ENCODE data around the gene GALNT18. TPM values are rescaled to one million over a fixed set of nuclear protein-coding genes. Genes with fewer than 3 reads are reported as not detected.

GALNT18 gene
- polyA plus RNA-seq, 1 donor (not counting 4 experiments of a cell fraction or from before 2014, with no cell fraction given), result 27.2 TPM

GRCh38 chr11:11253497-11253896 is 368.3 kb downstream of the GALNT18 start:
- FAIRE-seq (no peak), DNase-seq (ENCODE audit: low read depth, low spot score) (no peak)
- Histone ChIP-seq H3K79me2 (ENCODE audit: control insufficient read depth, insufficient read depth, low read length) (no peaks in the 10 kb centered on the region), H3K9ac (ENCODE audit: control insufficient read depth, extremely low read depth, insufficient read depth, low read length) (no peak overlapping the region), H3K4me3 (ENCODE audit: control insufficient read depth in 2 of 3, extremely low read depth in 1 of 3, insufficient read depth in 2 of 3, low read depth in 1 of 3, low read length in 3 of 3) (no peak overlapping the region), H3K9me3 (ENCODE audit: control insufficient read depth, low read depth, low read length) (no peaks in the 10 kb centered on the region), H3K4me2 (ENCODE audit: control insufficient read depth, extremely low read depth, insufficient read depth, low read depth, low read length) (no peak overlapping the region), H3K27me3 (ENCODE audit: control insufficient read depth, extremely low read depth, insufficient read depth, low read length) (peaks cover 14% of the 10 kb centered on the region), H3K36me3 (ENCODE audit: control insufficient read depth in 2 of 2, extremely low read depth in 1 of 2, insufficient read depth in 2 of 2, low read length in 2 of 2) (no peaks in the 10 kb centered on the region), H3K4me1 (ENCODE audit: control insufficient read depth, extremely low read depth, insufficient read depth, low read length) (no peaks in the 10 kb centered on the region), H2AFZ (ENCODE audit: control insufficient read depth, low read length) (no peak overlapping the region), H3K9me1 (ENCODE audit: control insufficient read depth, extremely low read depth, insufficient read depth, low read length) (no peaks in the 10 kb centered on the region), H3K27ac (ENCODE audit: control insufficient read depth, insufficient read depth, low read length) (no peak overlapping the region), H4K20me1 (ENCODE audit: control insufficient read depth, extremely low read depth, insufficient read depth, low read length) (no peaks in the 10 kb centered on the region)
- dilution Hi-C loops (cut with MboI; ENCODE audit: extremely low pct_ligation_motif_present, low sequenced_read_pairs), result no loop called here
- TF ChIP-seq EZH2 (IDR thresholded peaks at IDR 0.05; ENCODE audit: low read length) (no peak), CTCF (optimal IDR thresholded peaks at IDR 0.05 in 1 of 3, IDR thresholded peaks at IDR 0.05 in 1 of 3, conservative IDR thresholded peaks at IDR 0.05 in 1 of 3; ENCODE audit: extremely low read depth in 1 of 3, insufficient read depth in 2 of 3, low read length in 3 of 3) (no peak)

GRCh38 chr11:11252403-11252802 is 369.4 kb downstream of the GALNT18 start:
- dilution Hi-C loops (cut with MboI; ENCODE audit: extremely low pct_ligation_motif_present, low sequenced_read_pairs), result no loop called here

More at GRCh38 chr11:11252403-11252802, 369.4 kb downstream of the GALNT18 start:
- Histone ChIP-seq H3K79me2 (ENCODE audit: control insufficient read depth, insufficient read depth, low read length) (no peaks in the 10 kb centered on the region), H2AFZ (ENCODE audit: control insufficient read depth, low read length) (no peak overlapping the region), H3K9me3 (ENCODE audit: control insufficient read depth, low read depth, low read length) (no peaks in the 10 kb centered on the region), H3K36me3 (ENCODE audit: control insufficient read depth in 2 of 2, extremely low read depth in 1 of 2, insufficient read depth in 2 of 2, low read length in 2 of 2) (no peaks in the 10 kb centered on the region), H3K4me2 (ENCODE audit: control insufficient read depth, extremely low read depth, insufficient read depth, low read depth, low read length) (no peak overlapping the region), H3K9ac (ENCODE audit: control insufficient read depth, extremely low read depth, insufficient read depth, low read length) (no peak overlapping the region), H4K20me1 (ENCODE audit: control insufficient read depth, extremely low read depth, insufficient read depth, low read length) (no peaks in the 10 kb centered on the region), H3K27me3 (ENCODE audit: control insufficient read depth, extremely low read depth, insufficient read depth, low read length) (peaks cover 14% of the 10 kb centered on the region), H3K4me3 (ENCODE audit: control insufficient read depth in 2 of 3, extremely low read depth in 1 of 3, insufficient read depth in 2 of 3, low read depth in 1 of 3, low read length in 3 of 3) (no peak overlapping the region), H3K9me1 (ENCODE audit: control insufficient read depth, extremely low read depth, insufficient read depth, low read length) (no peaks in the 10 kb centered on the region), H3K27ac (ENCODE audit: control insufficient read depth, insufficient read depth, low read length) (no peak overlapping the region), H3K4me1 (ENCODE audit: control insufficient read depth, extremely low read depth, insufficient read depth, low read length) (no peaks in the 10 kb centered on the region)
- no peak for DNase-seq (ENCODE audit: low read depth, low spot score)
- FAIRE-seq, result no peak
- no peak for TF ChIP-seq CTCF (optimal IDR thresholded peaks at IDR 0.05 in 1 of 3, IDR thresholded peaks at IDR 0.05 in 1 of 3, conservative IDR thresholded peaks at IDR 0.05 in 1 of 3; ENCODE audit: extremely low read depth in 1 of 3, insufficient read depth in 2 of 3, low read length in 3 of 3)
- no peak for TF ChIP-seq EZH2 (IDR thresholded peaks at IDR 0.05; ENCODE audit: low read length)

Measured in keratinocyte (primary cell).